SU-DHL-6 (cell line): ENCODE data around the gene ABHD16A.

Experiments used
- H2AFZ ChIP-seq: fragments of 200-600 bp; sonication (generic); 2 replicates; pipeline ENCODE4 v1.6.1; 2014; ENCODE audit warnings: low read depth, mild to moderate bottlenecking, moderate library complexity, mixed read lengths, antibody characterized with exemption, low read length; ENCODE audit not compliant: severe bottlenecking
- H3F3A ChIP-seq: fragments of 200-600 bp; shearing (Covaris generic); 2 replicates; pipeline ENCODE4 v1.6.0; 2016; ENCODE audit warnings: antibody characterized with exemption, mild to moderate bottlenecking; ENCODE audit not compliant: insufficient read depth
- H3K27ac ChIP-seq: fragments of 200-600 bp; sonication (generic); 2 replicates; pipeline ENCODE4 v1.5.1; 2016; ENCODE audit warnings: low read depth, mild to moderate bottlenecking, low read length, moderate library complexity, mixed read lengths
- H3K27me3 ChIP-seq: fragments of 200-600 bp; sonication (generic), shearing (Covaris generic); 2 replicates; pipeline ENCODE4 v1.6.0; 2014; ENCODE audit warnings: mild to moderate bottlenecking, low read length
- H3K36me3 ChIP-seq: fragments of 200-600 bp; sonication (generic); 2 replicates; pipeline ENCODE4 v1.6.1; 2014; ENCODE audit warnings: mild to moderate bottlenecking, low read length, mixed read lengths
- H3K4me2 ChIP-seq: fragments of 300-600, 200-600 bp; shearing (Covaris generic), sonication (generic); 2 replicates; pipeline ENCODE4 v1.6.0; 2014; ENCODE audit warnings: low read length, low read depth, mild to moderate bottlenecking; ENCODE audit not compliant: poor library complexity, severe bottlenecking
- H3K4me3 ChIP-seq: fragments of 200-600 bp; sonication (generic); 2 replicates; pipeline ENCODE4 v1.5.1; 2014; ENCODE audit warnings: antibody characterized with exemption, low read length, mild to moderate bottlenecking, mixed read lengths; ENCODE audit not compliant: insufficient read depth, poor library complexity, severe bottlenecking
- H3K79me2 ChIP-seq: fragments of 200-600 bp; sonication (generic); 2 replicates; pipeline ENCODE4 v1.6.1; 2014; ENCODE audit warnings: mild to moderate bottlenecking, low read length, moderate library complexity; ENCODE audit not compliant: insufficient read depth
- H3K9ac ChIP-seq: fragments of 200-600 bp; sonication (generic); 2 replicates; pipeline ENCODE4 v1.7.0; 2014; ENCODE audit warnings: mild to moderate bottlenecking, low read length
- H3K9me2 ChIP-seq: fragments of 200-600 bp; sonication (generic); replicated peaks from 2 replicates; pipeline ENCODE4 v1.6.1; 2014; ENCODE audit warnings: low read length; ENCODE audit not compliant: insufficient read depth
- H3K9me3 ChIP-seq: fragments of 200-600 bp; sonication (generic); 2 replicates; pipeline ENCODE4 v1.6.1; 2014; ENCODE audit warnings: low read length, mixed read lengths; ENCODE audit not compliant: insufficient read depth
- H4K20me1 ChIP-seq: fragments of 200-600 bp; sonication (generic); 2 replicates; pipeline ENCODE4 v1.6.1; 2014; ENCODE audit warnings: low read depth, mild to moderate bottlenecking, antibody characterized with exemption, low read length, moderate library complexity, mixed read lengths
- EZH2phosphoT487 ChIP-seq: fragments of 200-600 bp; sonication (generic), shearing (Covaris generic); conservative IDR thresholded peaks from 2 replicates; pipeline ENCODE4 v1.6.1; 2018; ENCODE audit warnings: mild to moderate bottlenecking, antibody characterized with exemption, low read length, moderate library complexity, mixed read lengths
- TF ChIP-seq, protein P1 (sequence below): fragments of 200-600 bp; sonication (generic); IDR thresholded peaks from one replicate; pipeline ENCODE4 v1.5.1; 2017; ENCODE audit warnings: antibody characterized with exemption, mild to moderate bottlenecking, low read length, moderate library complexity; ENCODE audit not compliant: insufficient read depth, poor library complexity, severe bottlenecking

ABHD16A gene

DNA sequence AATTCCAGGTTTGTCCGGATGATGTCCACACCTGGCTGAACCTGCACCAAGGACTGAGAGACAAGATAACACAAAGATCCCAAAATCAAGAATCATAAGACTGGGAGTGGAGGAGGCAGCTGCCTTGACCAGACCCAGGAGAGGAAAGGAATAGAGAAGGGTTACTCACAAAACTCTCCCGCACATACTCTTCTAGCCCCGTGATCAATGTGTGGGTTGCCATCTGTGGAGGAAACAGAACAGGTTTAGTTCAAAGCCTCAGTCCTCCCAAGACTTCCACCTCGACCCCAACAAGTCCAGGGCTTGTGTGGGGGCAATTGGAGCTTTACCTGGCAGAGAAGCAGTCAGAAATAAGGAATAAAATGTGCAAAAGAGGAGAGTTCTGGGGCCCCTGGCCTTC lies 61.8 kb downstream of the ABHD16A start:
- no peak overlapping the region for H3K27ac ChIP-seq

DNA sequence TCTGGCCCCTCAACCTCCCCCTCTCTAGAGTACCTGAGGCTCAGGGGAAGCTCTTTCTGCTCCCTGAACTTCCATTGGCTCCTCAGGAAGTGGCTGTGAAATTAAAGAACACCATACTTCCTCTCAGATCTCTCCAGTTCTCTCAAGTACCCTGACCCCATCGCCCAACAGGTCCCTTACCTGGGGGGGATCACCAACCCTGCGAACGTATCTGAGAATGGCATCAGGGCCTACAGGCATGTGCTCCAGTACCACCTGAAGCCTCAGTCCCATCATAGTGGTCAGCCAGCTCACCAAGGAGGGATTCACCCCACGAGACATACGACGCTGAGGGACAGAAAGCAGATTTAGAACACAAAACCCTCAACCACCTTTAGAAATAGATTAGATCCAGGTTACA lies 62.5 kb downstream of the ABHD16A start:
- peaks cover 10% of the 10 kb centered on the region; the same call in 1 of the 2 replicates for H3K36me3 ChIP-seq
- H4K20me1 ChIP-seq, result no peaks in the 10 kb centered on the region
- H2AFZ ChIP-seq, result no peak overlapping the region
- no peak overlapping the region for H3K4me2 ChIP-seq
- no peaks in the 10 kb centered on the region for H3K9me3 ChIP-seq
- no peaks in the 10 kb centered on the region for H3K79me2 ChIP-seq
- TF ChIP-seq EZH2phosphoT487, result no peak
- TF ChIP-seq, protein P1, sequence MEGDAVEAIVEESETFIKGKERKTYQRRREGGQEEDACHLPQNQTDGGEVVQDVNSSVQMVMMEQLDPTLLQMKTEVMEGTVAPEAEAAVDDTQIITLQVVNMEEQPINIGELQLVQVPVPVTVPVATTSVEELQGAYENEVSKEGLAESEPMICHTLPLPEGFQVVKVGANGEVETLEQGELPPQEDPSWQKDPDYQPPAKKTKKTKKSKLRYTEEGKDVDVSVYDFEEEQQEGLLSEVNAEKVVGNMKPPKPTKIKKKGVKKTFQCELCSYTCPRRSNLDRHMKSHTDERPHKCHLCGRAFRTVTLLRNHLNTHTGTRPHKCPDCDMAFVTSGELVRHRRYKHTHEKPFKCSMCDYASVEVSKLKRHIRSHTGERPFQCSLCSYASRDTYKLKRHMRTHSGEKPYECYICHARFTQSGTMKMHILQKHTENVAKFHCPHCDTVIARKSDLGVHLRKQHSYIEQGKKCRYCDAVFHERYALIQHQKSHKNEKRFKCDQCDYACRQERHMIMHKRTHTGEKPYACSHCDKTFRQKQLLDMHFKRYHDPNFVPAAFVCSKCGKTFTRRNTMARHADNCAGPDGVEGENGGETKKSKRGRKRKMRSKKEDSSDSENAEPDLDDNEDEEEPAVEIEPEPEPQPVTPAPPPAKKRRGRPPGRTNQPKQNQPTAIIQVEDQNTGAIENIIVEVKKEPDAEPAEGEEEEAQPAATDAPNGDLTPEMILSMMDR, result no peak
- no peak overlapping the region for H3K4me3 ChIP-seq
- no peaks in the 10 kb centered on the region for H3K27me3 ChIP-seq
- H3F3A ChIP-seq, result peaks cover 36% of the 10 kb centered on the region
- no peak overlapping the region for H3K9ac ChIP-seq
- H3K9me2 ChIP-seq, result no peaks in the 10 kb centered on the region
- H3K27ac ChIP-seq, result no peak overlapping the region

More for the DNA sequence above, 61.8 kb downstream of the ABHD16A start:
- peaks cover 29% of the 10 kb centered on the region for H3F3A ChIP-seq
- H3K4me2 ChIP-seq, result no peak overlapping the region
- H2AFZ ChIP-seq, result no peak overlapping the region
- H3K79me2 ChIP-seq, result no peaks in the 10 kb centered on the region
- no peaks in the 10 kb centered on the region for H4K20me1 ChIP-seq
- H3K9me3 ChIP-seq, result no peaks in the 10 kb centered on the region
- peaks cover 10% of the 10 kb centered on the region; the same call in 1 of the 2 replicates for H3K36me3 ChIP-seq
- no peak overlapping the region for H3K4me3 ChIP-seq
- no peak overlapping the region for H3K9ac ChIP-seq
- no peaks in the 10 kb centered on the region for H3K9me2 ChIP-seq
- H3K27me3 ChIP-seq, result no peaks in the 10 kb centered on the region
- TF ChIP-seq EZH2phosphoT487, result no peak
- TF ChIP-seq, protein P1, result no peak

DNA sequence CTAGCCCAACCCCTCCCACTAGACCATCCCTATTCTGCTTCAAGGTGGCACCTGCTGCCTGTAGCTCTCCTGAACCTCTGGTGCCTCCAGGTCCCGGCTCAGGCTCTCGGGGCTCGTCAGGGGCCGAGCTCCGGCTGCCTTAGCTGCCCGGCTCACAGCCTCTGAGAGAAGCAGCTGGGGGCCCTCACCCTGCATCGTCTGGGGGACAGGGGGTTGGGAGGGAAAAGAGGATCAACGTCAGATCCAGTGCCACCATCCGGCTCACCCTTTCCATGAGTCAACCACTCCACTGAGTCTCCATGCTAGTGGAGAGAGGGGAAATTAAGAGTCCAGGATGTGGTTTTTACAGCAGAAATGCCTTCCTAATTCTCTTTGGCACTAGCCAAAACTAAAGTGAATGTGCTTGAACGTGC lies 63.7 kb downstream of the ABHD16A start:
- H4K20me1 ChIP-seq, result no peaks in the 10 kb centered on the region
- H3K9me3 ChIP-seq, result no peaks in the 10 kb centered on the region
- TF ChIP-seq EZH2phosphoT487, result no peak
- TF ChIP-seq, protein P1, result no peak
- no peaks in the 10 kb centered on the region for H3K27me3 ChIP-seq
- H3K79me2 ChIP-seq, result no peaks in the 10 kb centered on the region
- no peak overlapping the region for H3K9ac ChIP-seq
- H3F3A ChIP-seq, result peaks cover 45% of the 10 kb centered on the region
- no peak overlapping the region for H3K27ac ChIP-seq
- H3K4me2 ChIP-seq, result no peak overlapping the region
- no peaks in the 10 kb centered on the region for H3K9me2 ChIP-seq
- no peak overlapping the region for H2AFZ ChIP-seq
- H3K4me3 ChIP-seq, result no peak overlapping the region
- peaks cover 16% of the 10 kb centered on the region; the same call in 1 of the 2 replicates for H3K36me3 ChIP-seq
